Neuron (in vitro differentiated cells): Measurements from ENCODE around the gene P2RX4.
"Not testable (repeated sequence)": the region's sequence is repeated elsewhere in the genome, so short reads cannot be mapped to it uniquely, and the experiment has no call there.

ENCODE experiments used
- H2AFZ ChIP-seq: one replicate; pipeline ENCODE4 v1.6.1; 2013; ENCODE audit warnings: low read depth, mild to moderate bottlenecking, inconsistent platforms, low read length, moderate library complexity
- H3K27me3 ChIP-seq: one replicate; pipeline ENCODE4 v1.6.1; 2013; ENCODE audit warnings: low read length; ENCODE audit not compliant: insufficient read depth
- H3K36me3 ChIP-seq: one replicate; pipeline ENCODE4 v1.6.1; 2013; ENCODE audit warnings: low read length; ENCODE audit not compliant: insufficient read depth
- H3K4me1 ChIP-seq: one replicate; pipeline ENCODE4 v1.6.1; 2013; ENCODE audit warnings: low read length; ENCODE audit not compliant: insufficient read depth
- H3K4me3 ChIP-seq: 2 replicates; pipeline ENCODE4 v1.5.1; 2013; ENCODE audit warnings: mild to moderate bottlenecking, low read length, moderate library complexity
- H3K9me3 ChIP-seq: one replicate; pipeline ENCODE4 v1.6.1; 2013; ENCODE audit warnings: low read length

Gene P2RX4

GRCh38 chr12:121246893-121247557, 37.1 kb downstream of the P2RX4 start:
- Histone ChIP-seq H3K4me1 (no peaks in the 10 kb centered on the region), H3K27me3 (no peaks in the 10 kb centered on the region), H3K4me3 (no peak overlapping the region), H2AFZ (no peak overlapping the region), H3K36me3 (peaks cover 64% of the 10 kb centered on the region), H3K9me3 (no peaks in the 10 kb centered on the region)

DNA sequence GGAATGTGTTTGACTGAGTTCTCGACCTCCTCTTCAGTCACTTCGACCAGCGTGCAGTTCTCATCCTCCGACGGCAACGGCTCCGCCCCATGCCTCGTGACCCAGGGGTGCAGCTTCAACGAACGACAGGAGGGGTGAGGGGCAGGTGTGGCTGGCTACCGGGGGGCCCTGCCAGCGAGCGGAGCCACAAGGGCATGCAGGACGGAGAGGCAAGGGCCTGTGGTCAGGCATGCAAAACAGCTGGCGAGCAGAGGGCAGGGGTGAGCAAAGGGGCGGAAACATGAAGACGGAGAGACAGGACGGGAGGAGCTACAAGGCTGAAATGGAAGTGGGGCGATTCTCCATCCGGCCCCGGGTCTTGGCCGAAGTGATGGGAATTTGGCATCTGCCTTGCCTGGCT, 38.7 kb downstream of the P2RX4 start:
- H3K36me3 ChIP-seq, result peaks cover 71% of the 10 kb centered on the region
- no peak overlapping the region for H2AFZ ChIP-seq
- no peak overlapping the region for H3K4me3 ChIP-seq
- no peaks in the 10 kb centered on the region for H3K4me1 ChIP-seq
- no peaks in the 10 kb centered on the region for H3K9me3 ChIP-seq
- H3K27me3 ChIP-seq, result no peaks in the 10 kb centered on the region

GRCh38 chr12:121250359-121250758, 40.4 kb downstream of the P2RX4 start:
- peaks cover 72% of the 10 kb centered on the region for H3K36me3 ChIP-seq
- H3K4me1 ChIP-seq, result no peaks in the 10 kb centered on the region
- no peak overlapping the region for H3K4me3 ChIP-seq
- H3K27me3 ChIP-seq, result no peaks in the 10 kb centered on the region
- no peaks in the 10 kb centered on the region for H3K9me3 ChIP-seq
- H2AFZ ChIP-seq, result no peak overlapping the region

DNA sequence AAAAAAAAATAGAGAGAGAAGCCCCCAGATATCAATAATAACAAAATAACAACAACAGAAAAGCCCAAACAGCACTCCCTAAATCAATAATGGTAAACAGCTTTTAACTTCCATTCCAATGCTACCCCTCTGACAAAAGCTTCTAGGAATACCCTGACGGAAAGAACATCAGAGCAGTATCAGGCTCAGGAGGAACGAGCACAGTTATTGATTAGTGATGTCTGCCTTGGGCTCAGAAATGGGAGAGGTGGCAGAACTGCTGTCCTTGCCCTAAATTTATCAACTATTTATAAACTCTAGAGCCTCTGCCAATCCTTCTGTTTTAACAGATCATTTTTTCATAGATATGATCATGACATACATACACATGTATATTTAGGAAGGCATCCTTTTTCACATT, 41.9 kb downstream of the P2RX4 start:
- H2AFZ ChIP-seq, result no peak overlapping the region
- H3K36me3 ChIP-seq, result peaks cover 77% of the 10 kb centered on the region
- H3K4me1 ChIP-seq, result no peaks in the 10 kb centered on the region
- H3K4me3 ChIP-seq, result no peak overlapping the region
- no peaks in the 10 kb centered on the region for H3K9me3 ChIP-seq
- H3K27me3 ChIP-seq, result no peaks in the 10 kb centered on the region

GRCh38 chr12:121252712-121253345, 42.9 kb downstream of the P2RX4 start:
- Histone ChIP-seq H3K36me3 (peaks cover 70% of the 10 kb centered on the region), H2AFZ (no peak overlapping the region), H3K4me1 (no peaks in the 10 kb centered on the region), H3K9me3 (no peaks in the 10 kb centered on the region), H3K27me3 (no peaks in the 10 kb centered on the region), H3K4me3 (no peak overlapping the region)

DNA sequence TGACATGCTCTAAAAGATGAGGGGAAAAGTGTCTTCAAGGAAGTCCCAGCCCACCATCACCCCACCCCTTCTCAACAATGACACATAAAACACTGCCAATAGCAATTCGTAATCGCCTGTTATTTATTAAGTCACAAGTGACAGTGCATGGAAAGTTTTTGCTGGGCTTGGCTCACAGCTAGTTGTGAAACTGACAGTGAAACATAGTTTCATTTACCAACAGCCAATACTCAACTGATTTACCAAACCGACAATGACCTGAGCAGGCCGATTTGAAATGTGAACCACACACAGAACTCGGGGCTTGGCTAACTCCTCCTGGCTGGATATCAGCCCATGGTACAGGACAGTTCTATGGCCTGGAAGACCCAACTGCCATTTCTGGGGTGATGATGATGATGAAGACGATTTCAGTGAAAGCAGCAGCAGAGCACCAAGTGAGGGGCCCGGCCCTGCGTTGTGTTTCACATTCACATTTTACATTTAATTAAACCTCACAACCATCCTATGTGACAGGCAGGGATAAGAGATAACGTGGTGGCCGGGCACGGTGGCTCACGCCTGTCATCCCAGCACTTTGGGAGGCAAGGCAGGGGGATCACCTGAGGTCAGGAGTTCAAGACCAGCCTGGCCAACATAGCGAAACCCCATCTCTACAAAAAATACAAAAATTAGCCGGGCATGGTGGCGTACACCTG, 43.9 kb downstream of the P2RX4 start:
- Histone ChIP-seq H3K9me3 (no peaks in the 10 kb centered on the region), H2AFZ (no peak overlapping the region), H3K4me1 (no peaks in the 10 kb centered on the region), H3K4me3 (no peak overlapping the region), H3K27me3 (no peaks in the 10 kb centered on the region), H3K36me3 (peaks cover 60% of the 10 kb centered on the region)

DNA sequence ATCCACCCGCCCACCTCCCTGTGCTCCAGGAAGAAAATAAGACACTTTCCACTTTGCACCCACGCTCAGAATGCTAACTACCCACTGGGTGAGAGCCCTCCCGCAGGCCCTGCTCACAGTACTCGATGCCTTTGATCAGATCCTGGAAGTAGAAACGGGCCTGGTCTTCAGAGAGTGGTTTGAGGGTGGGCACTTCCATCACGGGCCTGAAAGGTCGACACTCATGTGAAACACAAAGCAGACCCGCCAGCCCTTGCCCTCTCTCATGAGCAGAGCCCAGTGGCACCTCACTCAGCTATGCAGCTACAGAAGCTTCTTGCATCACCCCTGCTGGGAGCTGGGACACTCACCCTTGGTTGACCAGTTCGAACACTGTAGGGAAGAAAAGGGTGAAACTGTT, 45.5 kb downstream of the P2RX4 start:
- Histone ChIP-seq H3K9me3 (no peaks in the 10 kb centered on the region), H3K4me1 (no peaks in the 10 kb centered on the region), H3K4me3 (no peak overlapping the region), H3K27me3 (no peaks in the 10 kb centered on the region), H3K36me3 (peaks cover 56% of the 10 kb centered on the region), H2AFZ (no peak overlapping the region)

- H3K36me3 ChIP-seq, result peaks cover 49% of the 10 kb centered on the region
- not testable (repeated sequence) for H3K4me3 ChIP-seq, H3K4me1 ChIP-seq, H3K9me3 ChIP-seq, H3K27me3 ChIP-seq, H2AFZ ChIP-seq
Observed at GRCh38 chr12:121257704-121258449, 47.9 kb downstream of the P2RX4 start.

DNA sequence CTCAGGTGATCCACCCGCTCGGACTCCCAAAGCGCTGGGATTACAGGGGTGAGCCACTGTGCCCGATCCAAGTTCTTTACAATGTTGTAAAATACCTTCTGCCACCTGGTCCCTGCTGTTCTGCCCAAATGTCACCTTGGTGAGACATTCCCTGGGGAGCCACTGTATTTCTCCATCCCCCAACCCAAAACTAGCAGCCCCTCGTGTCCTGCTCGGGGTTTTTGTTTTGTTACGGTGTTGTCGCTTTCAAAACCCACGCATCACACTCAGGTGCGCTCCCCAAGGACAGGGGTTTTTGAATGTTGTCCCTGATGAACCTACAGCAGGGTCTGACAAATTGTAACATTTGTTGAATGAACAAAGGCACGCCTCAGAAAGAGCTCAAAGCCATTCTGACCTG, 49.1 kb downstream of the P2RX4 start:
- Histone ChIP-seq H3K9me3 (no peaks in the 10 kb centered on the region), H2AFZ (no peak overlapping the region), H3K4me3 (no peak overlapping the region), H3K36me3 (peaks cover 47% of the 10 kb centered on the region), H3K27me3 (no peaks in the 10 kb centered on the region), H3K4me1 (no peaks in the 10 kb centered on the region)

DNA sequence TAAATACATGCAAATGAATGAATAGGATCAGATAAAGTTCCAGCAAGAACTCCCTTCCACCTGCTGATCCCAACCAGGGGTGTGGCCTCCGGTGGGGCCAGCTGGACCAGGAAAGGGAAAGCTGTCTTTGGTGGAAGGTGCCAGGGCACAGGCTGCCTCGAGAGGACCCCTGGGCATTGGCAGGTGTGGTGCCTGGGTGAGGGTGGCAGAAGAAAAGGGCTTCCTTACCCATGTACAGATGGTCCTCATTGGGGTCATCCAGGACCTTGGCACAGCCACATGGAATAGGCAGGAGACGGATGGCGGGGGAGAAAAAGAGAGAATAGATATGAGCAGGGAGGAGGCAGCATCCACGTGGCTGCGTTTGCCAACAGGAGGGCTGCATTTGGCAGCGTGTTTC, 50.2 kb downstream of the P2RX4 start:
- Histone ChIP-seq H3K27me3 (no peaks in the 10 kb centered on the region), H3K36me3 (peaks cover 40% of the 10 kb centered on the region), H2AFZ (no peak overlapping the region), H3K4me3 (no peak overlapping the region), H3K4me1 (no peaks in the 10 kb centered on the region), H3K9me3 (no peaks in the 10 kb centered on the region)

DNA sequence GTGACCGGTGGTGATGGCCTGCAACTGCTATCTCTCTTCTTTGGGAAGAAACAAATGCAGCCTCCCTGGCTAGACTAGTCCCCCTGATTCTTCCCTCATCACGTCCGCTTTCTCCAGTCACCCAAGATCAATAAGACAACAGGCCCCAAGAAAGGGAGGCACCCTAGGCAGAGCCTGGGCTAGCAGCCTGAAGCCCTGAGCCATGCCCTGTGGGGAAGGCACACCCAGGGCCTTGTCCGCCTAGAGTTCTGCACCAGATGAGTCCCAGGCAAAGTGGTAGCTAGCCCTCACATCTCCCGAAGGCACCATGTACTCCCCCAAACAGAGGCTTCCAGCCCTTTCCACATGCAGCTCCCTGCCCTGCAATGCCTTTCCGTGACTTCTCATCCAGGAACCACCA, 51.5 kb downstream of the P2RX4 start:
- peaks cover 34% of the 10 kb centered on the region for H3K36me3 ChIP-seq
- H2AFZ ChIP-seq, result no peak overlapping the region
- H3K27me3 ChIP-seq, result no peaks in the 10 kb centered on the region
- H3K9me3 ChIP-seq, result no peaks in the 10 kb centered on the region
- H3K4me1 ChIP-seq, result no peaks in the 10 kb centered on the region
- H3K4me3 ChIP-seq, result no peak overlapping the region

GRCh38 chr12:121263206-121263935, 53.4 kb downstream of the P2RX4 start:
- H2AFZ ChIP-seq, result no peak overlapping the region
- no peaks in the 10 kb centered on the region for H3K4me1 ChIP-seq
- H3K9me3 ChIP-seq, result no peaks in the 10 kb centered on the region
- H3K4me3 ChIP-seq, result no peak overlapping the region
- no peaks in the 10 kb centered on the region for H3K27me3 ChIP-seq
- H3K36me3 ChIP-seq, result peaks cover 34% of the 10 kb centered on the region
